ENCODE measurements around the gene TMEM131L. TPM values are rescaled to one million over a fixed set of nuclear protein-coding genes. Genes with fewer than 3 reads are reported as not detected.
A peak's percentile ranks its signal among the peaks of the same experiment; 100 is the strongest.
"Not testable (repeated sequence)": the region's sequence is repeated elsewhere in the genome, so short reads cannot be mapped to it uniquely, and the experiment has no call there.

TMEM131L gene
- total RNA-seq, 2 experiments from 2014 or later, result 37.6 to 41.6 TPM

GRCh38 chr4:153560908-153561307 lies 94.7 kb downstream of the TMEM131L start:
- H3K27ac Mint-ChIP-seq, result peak overlapping the region; percentile 42
- no peaks in the 10 kb centered on the region for H3K27me3 Mint-ChIP-seq (ENCODE audit: low read depth)
- intact Hi-C loops (cut with micrococcal nuclease), result loop anchor here (1.0 kb wide), 1 partner anchor 13 kb away; no protein-coding TSS in a partner anchor
- no peak for DNase-seq
- no peak overlapping the region for H3K4me3 Mint-ChIP-seq
- H3K4me1 Mint-ChIP-seq (ENCODE audit: low read depth), result peaks cover 48% of the 10 kb centered on the region
- H3K9me3 Mint-ChIP-seq, result peaks cover 10% of the 10 kb centered on the region
- H3K36me3 Mint-ChIP-seq (ENCODE audit: low read depth), result peaks cover 60% of the 10 kb centered on the region
- CTCF ChIA-PET, result no interaction called here

- Mint-ChIP-seq H3K4me3 (no peak overlapping the region), H3K36me3 (ENCODE audit: low read depth) (peaks cover 45% of the 10 kb centered on the region), H3K27ac (peak overlapping the region; percentile 52), H3K9me3 (peaks cover 10% of the 10 kb centered on the region), H3K27me3 (ENCODE audit: low read depth) (no peaks in the 10 kb centered on the region), H3K4me1 (ENCODE audit: low read depth) (peaks cover 67% of the 10 kb centered on the region)
- intact Hi-C loops (cut with micrococcal nuclease), result no loop called here
- no peak for DNase-seq
- CTCF ChIA-PET, result interaction anchor here (0.7 to 1.6 kb wide), 2 partner anchors 9 to 78 kb away, joined by 3 read pairs; no protein-coding TSS in a partner anchor
Measured at GRCh38 chr4:153564630-153565525, 98.7 kb downstream of the TMEM131L start.

- no peak overlapping the region for H3K4me3 Mint-ChIP-seq
- intact Hi-C loops (cut with micrococcal nuclease), result no loop called here
- H3K36me3 Mint-ChIP-seq (ENCODE audit: low read depth), result peaks cover 33% of the 10 kb centered on the region
- no peak for DNase-seq
- H3K27me3 Mint-ChIP-seq (ENCODE audit: low read depth), result no peaks in the 10 kb centered on the region
- CTCF ChIA-PET, result interaction anchor here (0.8 to 1.0 kb wide), 2 partner anchors 25 to 76 kb away, joined by 3 to 6 read pairs; no protein-coding TSS in a partner anchor
- H3K4me1 Mint-ChIP-seq (ENCODE audit: low read depth), result peaks cover 73% of the 10 kb centered on the region
- peak overlapping the region; percentile 69 for H3K27ac Mint-ChIP-seq
- no peaks in the 10 kb centered on the region for H3K9me3 Mint-ChIP-seq
Measured at GRCh38 chr4:153566631-153567150, 100.5 kb downstream of the TMEM131L start.

GRCh38 chr4:153567660-153568059 lies 101.5 kb downstream of the TMEM131L start:
- Mint-ChIP-seq H3K27ac (peak overlapping the region; percentile 69), H3K4me1 (ENCODE audit: low read depth) (peaks cover 79% of the 10 kb centered on the region), H3K36me3 (ENCODE audit: low read depth) (peaks cover 33% of the 10 kb centered on the region)
- CTCF ChIA-PET, result interaction anchor here (0.6 to 1.4 kb wide), 7 partner anchors 18 to 193 kb away, joined by 3 to 6 read pairs (median 3); no protein-coding TSS in a partner anchor
- H3K9me3 Mint-ChIP-seq; DNase-seq; H3K4me3 Mint-ChIP-seq; H3K27me3 Mint-ChIP-seq (ENCODE audit: low read depth); intact Hi-C loops (cut with micrococcal nuclease): not testable (repeated sequence)

GRCh38 chr4:153570228-153570973 lies 104.2 kb downstream of the TMEM131L start:
- Mint-ChIP-seq H3K36me3 (ENCODE audit: low read depth) (peaks cover 22% of the 10 kb centered on the region), H3K9me3 (no peaks in the 10 kb centered on the region), H3K27me3 (ENCODE audit: low read depth) (no peaks in the 10 kb centered on the region), H3K4me1 (ENCODE audit: low read depth) (peaks cover 87% of the 10 kb centered on the region), H3K4me3 (no peak overlapping the region), H3K27ac (peak overlapping the region; percentile 25)
- intact Hi-C loops (cut with micrococcal nuclease), result no loop called here
- CTCF ChIA-PET, result interaction anchor here (2.0 kb wide), 1 partner anchor 84 kb away, joined by 4 read pairs; no protein-coding TSS in a partner anchor
- DNase-seq, result no peak

- Mint-ChIP-seq H3K4me3 (no peak overlapping the region), H3K4me1 (ENCODE audit: low read depth) (peaks cover 89% of the 10 kb centered on the region), H3K9me3 (no peaks in the 10 kb centered on the region), H3K27ac (peak overlapping the region; percentile 84), H3K27me3 (ENCODE audit: low read depth) (no peaks in the 10 kb centered on the region), H3K36me3 (ENCODE audit: low read depth) (peaks cover 22% of the 10 kb centered on the region)
- CTCF ChIA-PET, result interaction anchor here (0.5 to 2.0 kb wide), 12 partner anchors 17 to 161 kb away, joined by 3 to 6 read pairs (median 4); partner anchors contain the start of gene TMEM131L
- intact Hi-C loops (cut with micrococcal nuclease), result no loop called here
- no peak for DNase-seq
Measured at GRCh38 chr4:153571006-153571545, 104.9 kb downstream of the TMEM131L start.

GRCh38 chr4:153572609-153573008 lies 106.4 kb downstream of the TMEM131L start:
- Mint-ChIP-seq H3K4me1 (ENCODE audit: low read depth) (peaks cover 87% of the 10 kb centered on the region), H3K27ac (peak overlapping the region; percentile 18), H3K4me3 (no peak overlapping the region), H3K9me3 (no peaks in the 10 kb centered on the region), H3K27me3 (ENCODE audit: low read depth) (no peaks in the 10 kb centered on the region), H3K36me3 (ENCODE audit: low read depth) (peaks cover 14% of the 10 kb centered on the region)
- DNase-seq, result no peak
- CTCF ChIA-PET, result interaction anchor here (0.6 to 2.3 kb wide), 4 partner anchors 75 to 222 kb away, joined by 3 to 18 read pairs (median 8); partner anchors contain the start of gene TMEM131L
- intact Hi-C loops (cut with micrococcal nuclease), result no loop called here

GRCh38 chr4:153573221-153573620 lies 107.1 kb downstream of the TMEM131L start:
- intact Hi-C loops (cut with micrococcal nuclease), result no loop called here
- H3K4me1 Mint-ChIP-seq (ENCODE audit: low read depth), result peaks cover 85% of the 10 kb centered on the region
- H3K27ac Mint-ChIP-seq, result peak overlapping the region; percentile 74
- H3K27me3 Mint-ChIP-seq (ENCODE audit: low read depth), result no peaks in the 10 kb centered on the region
- H3K4me3 Mint-ChIP-seq, result no peak overlapping the region
- no peak for DNase-seq
- peaks cover 18% of the 10 kb centered on the region for H3K36me3 Mint-ChIP-seq (ENCODE audit: low read depth)
- H3K9me3 Mint-ChIP-seq, result no peaks in the 10 kb centered on the region
- CTCF ChIA-PET, result interaction anchor here (0.6 to 2.3 kb wide), 15 partner anchors 18 to 227 kb away, joined by 3 to 19 read pairs (median 6); partner anchors contain the start of gene TMEM131L

- Mint-ChIP-seq H3K4me3 (no peak overlapping the region), H3K27me3 (ENCODE audit: low read depth) (no peaks in the 10 kb centered on the region), H3K27ac (peak overlapping the region; percentile 74), H3K9me3 (no peaks in the 10 kb centered on the region), H3K36me3 (ENCODE audit: low read depth) (peaks cover 18% of the 10 kb centered on the region), H3K4me1 (ENCODE audit: low read depth) (peaks cover 76% of the 10 kb centered on the region)
- CTCF ChIA-PET, result interaction anchor here (0.6 to 2.3 kb wide), 33 partner anchors 9 to 431 kb away, joined by 3 to 19 read pairs (median 3); partner anchors contain the start of gene TMEM131L
- DNase-seq, result peak; percentile 78
- intact Hi-C loops (cut with micrococcal nuclease), result loop anchor here (1.0 to 2.0 kb wide), 8 partner anchors 13 to 431 kb away; no protein-coding TSS in a partner anchor
Measured at GRCh38 chr4:153573881-153574802, 108.0 kb downstream of the TMEM131L start.

GRCh38 chr4:153576443-153576774 lies 110.2 kb downstream of the TMEM131L start:
- Mint-ChIP-seq H3K9me3 (no peaks in the 10 kb centered on the region), H3K27ac (no peak overlapping the region), H3K27me3 (ENCODE audit: low read depth) (no peaks in the 10 kb centered on the region), H3K4me3 (no peak overlapping the region), H3K4me1 (ENCODE audit: low read depth) (peaks cover 67% of the 10 kb centered on the region), H3K36me3 (ENCODE audit: low read depth) (peaks cover 17% of the 10 kb centered on the region)
- DNase-seq, result no peak
- CTCF ChIA-PET, result interaction anchor here (1.0 to 3.9 kb wide), 3 partner anchors 31 to 144 kb away, joined by 3 to 16 read pairs (median 7); no protein-coding TSS in a partner anchor
- intact Hi-C loops (cut with micrococcal nuclease), result no loop called here

- Mint-ChIP-seq H3K4me1 (ENCODE audit: low read depth) (peaks cover 61% of the 10 kb centered on the region), H3K9me3 (no peaks in the 10 kb centered on the region), H3K27ac (no peak overlapping the region), H3K27me3 (ENCODE audit: low read depth) (no peaks in the 10 kb centered on the region), H3K36me3 (ENCODE audit: low read depth) (peaks cover 12% of the 10 kb centered on the region), H3K4me3 (no peak overlapping the region)
- no peak for DNase-seq
- intact Hi-C loops (cut with micrococcal nuclease), result no loop called here
- CTCF ChIA-PET, result interaction anchor here (0.8 to 3.9 kb wide), 6 partner anchors 31 to 144 kb away, joined by 3 to 16 read pairs (median 4); partner anchors contain the start of gene TMEM131L
Measured at GRCh38 chr4:153577053-153577452, 110.9 kb downstream of the TMEM131L start.
